NB4 (cell line): ENCODE results near the gene CCDC9B.

Experiments
- TF ChIP-seq, protein P1 (sequence below): IDR thresholded peaks from one replicate; pipeline ENCODE4 v1.5.1; 2012; ENCODE audit warnings: low read depth, low read length
- TF ChIP-seq, protein P2 (sequence below): IDR thresholded peaks from 2 replicates; pipeline ENCODE4 v1.6.1; 2011; ENCODE audit warnings: low read depth, low read length

DNA sequence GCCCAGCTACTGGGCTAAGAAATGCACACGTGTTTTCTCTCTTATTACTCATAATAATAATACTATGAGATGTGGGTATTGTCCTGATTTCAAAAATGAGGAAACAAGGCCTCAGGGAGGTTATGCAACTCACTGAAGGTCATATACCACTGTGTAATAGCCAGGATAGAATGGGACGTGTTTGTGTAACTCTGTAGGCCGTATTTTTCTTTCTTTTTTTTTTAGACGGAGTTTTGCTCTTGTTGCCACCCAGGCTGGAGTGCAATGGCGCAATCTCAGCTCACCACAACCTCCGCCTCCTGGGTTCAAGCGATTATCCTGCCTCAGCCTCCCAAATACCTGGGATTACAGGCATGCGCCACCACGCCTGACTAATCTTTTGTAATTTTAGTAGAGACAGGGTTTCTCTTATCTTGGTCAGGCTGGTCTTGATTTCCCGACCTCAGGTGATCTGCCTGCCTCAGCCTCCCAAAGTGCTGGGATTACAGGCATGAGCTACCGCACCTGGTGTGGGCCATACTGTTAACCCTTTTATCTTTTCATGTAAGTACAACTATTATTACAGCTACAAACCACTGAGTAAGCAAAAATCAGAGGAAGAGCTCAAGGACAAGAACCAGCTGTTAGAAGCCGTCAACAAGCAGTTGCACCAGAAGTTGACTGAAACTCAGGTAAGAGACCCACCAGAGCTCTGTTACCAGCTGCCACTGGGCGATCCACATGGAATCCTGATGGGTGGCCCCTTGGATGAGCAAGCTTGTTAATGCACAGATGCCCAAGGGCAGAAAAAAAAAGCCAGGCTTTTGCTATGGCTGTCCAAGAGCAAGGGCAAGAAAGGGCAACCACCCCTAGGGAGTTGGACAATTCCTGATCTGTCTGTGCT, 48.4 kb upstream of the CCDC9B start:
- TF ChIP-seq, protein P1, sequence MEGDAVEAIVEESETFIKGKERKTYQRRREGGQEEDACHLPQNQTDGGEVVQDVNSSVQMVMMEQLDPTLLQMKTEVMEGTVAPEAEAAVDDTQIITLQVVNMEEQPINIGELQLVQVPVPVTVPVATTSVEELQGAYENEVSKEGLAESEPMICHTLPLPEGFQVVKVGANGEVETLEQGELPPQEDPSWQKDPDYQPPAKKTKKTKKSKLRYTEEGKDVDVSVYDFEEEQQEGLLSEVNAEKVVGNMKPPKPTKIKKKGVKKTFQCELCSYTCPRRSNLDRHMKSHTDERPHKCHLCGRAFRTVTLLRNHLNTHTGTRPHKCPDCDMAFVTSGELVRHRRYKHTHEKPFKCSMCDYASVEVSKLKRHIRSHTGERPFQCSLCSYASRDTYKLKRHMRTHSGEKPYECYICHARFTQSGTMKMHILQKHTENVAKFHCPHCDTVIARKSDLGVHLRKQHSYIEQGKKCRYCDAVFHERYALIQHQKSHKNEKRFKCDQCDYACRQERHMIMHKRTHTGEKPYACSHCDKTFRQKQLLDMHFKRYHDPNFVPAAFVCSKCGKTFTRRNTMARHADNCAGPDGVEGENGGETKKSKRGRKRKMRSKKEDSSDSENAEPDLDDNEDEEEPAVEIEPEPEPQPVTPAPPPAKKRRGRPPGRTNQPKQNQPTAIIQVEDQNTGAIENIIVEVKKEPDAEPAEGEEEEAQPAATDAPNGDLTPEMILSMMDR, result no peak
- TF ChIP-seq, protein P2, sequence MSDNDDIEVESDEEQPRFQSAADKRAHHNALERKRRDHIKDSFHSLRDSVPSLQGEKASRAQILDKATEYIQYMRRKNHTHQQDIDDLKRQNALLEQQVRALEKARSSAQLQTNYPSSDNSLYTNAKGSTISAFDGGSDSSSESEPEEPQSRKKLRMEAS, result no peak
